ELF-1 (cell line): Measurements from ENCODE around the gene RBFOX2.
A peak's percentile ranks its signal among the peaks of the same experiment; 100 is the strongest.
"Not testable (repeated sequence)": the region's sequence is repeated elsewhere in the genome, so short reads cannot be mapped to it uniquely, and the experiment has no call there.

ENCODE experiments used
- DNase-seq: peaks from one replicate; pipeline ENCODE4 v3.0.0-alpha.2; 2016; ENCODE audit warnings: low read depth, low spot score

Gene RBFOX2

DNA sequence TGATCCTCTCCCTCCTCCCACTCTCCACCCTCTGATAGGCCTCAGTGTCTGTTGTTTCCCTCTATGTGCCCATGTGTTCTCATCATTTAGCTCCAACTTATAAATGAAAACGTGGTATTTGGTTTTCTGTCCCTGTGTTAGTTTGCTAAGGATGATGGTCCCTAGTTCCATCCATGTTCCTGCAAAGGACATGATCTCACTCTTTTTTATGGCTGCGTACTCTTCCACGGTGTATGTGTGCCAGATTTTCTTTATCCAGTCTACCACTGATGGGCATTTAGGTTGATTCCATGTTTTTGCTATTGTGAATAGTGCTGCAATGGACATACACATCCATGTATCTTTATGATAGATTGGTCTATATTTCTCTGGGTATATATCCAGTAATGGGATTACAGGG lies 15.9 kb upstream of the RBFOX2 start:
- DNase-seq = not testable (repeated sequence)

DNA sequence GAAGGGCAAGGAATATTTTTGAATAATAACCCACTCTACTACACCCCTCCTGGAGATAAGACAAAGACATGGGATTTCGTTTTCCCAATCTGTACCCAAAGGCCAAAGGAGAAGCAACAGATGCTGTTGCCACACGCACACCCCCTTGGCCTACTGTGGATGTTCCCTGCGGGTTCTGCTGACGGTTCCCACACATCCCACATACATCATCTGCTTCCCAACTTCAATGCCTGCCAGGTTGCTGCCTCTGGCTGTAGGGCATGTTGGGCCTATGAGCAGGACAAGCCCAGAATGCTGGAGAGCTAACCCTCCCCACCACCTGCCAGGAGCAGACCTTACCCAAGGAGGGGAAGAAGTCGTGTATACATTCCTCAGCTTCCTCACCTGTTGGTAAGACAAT lies 13.6 kb upstream of the RBFOX2 start:
- DNase-seq = no peak

DNA sequence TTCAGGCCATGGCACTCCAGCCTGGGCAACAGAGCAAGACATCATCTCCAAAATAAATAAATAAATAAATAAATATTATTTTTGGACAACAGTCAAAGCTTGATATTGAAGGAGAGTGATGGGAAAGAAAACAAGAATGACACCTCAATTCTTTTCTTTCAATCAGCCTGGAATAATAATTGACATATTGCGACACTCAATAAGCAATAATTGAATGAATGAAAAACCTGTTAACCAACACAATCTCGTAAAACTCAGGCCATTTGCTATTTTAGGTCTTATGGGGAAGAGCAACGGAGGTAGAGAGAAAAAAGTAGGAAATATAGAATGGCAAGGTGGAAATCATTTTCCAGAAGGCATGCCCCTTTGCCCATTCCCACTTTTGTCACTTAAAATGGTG lies 10.5 kb upstream of the RBFOX2 start:
- DNase-seq = no peak

DNA sequence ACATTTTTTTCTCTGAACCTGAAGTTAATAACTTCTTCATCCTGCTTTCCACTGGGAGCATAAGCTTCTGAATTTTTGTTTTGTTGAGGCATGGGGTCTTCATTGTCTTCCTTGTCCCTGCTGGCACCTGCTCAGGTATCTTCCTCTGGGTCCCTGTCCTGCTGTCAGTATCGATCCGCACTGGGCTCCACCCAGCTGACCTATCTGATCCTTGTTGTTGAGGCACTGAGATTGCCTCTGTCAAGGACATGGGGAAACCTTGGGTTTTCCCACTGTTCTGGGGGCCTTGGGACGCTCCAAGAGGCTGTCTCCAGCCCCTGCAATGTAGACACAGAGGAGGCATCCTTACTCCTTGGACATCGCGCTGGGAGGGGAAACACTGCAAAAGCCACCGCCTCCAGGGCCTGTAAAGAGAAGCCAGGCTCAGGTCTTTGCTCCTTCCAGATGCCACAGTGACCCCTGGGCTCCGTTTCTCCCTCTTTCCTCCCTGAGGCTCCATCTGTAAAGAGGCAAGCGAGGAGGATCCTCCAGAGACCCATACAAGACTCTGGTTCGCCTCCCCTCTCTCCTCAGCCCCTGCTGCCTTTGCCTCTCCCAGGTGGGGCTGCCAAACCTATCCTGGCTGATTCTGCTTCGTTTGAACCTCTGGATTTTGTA lies 8.6 kb upstream of the RBFOX2 start:
- DNase-seq = peak; percentile 53

DNA sequence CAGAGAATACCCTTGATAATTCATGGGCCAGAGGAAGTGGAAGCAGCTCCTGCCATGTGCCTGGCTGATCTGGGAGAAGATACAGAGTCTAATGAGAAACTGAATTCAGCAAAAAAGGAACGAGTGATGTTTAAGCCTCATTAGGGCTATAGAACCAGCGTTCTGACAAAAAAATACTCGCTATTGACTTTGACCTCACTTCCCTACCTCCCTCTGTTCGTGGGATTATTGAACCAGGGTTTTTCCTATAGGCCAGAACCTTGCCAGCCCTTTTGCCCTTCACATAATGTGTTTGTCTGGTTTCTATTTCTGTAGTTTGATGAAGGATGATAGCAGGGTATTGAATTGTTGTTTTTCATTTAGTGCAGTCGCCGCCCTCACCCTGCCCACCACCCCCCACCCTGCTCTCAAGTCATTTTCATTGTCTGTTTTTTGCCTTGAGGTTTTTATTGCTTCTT lies 7.6 kb upstream of the RBFOX2 start:
- no peak for DNase-seq

DNA sequence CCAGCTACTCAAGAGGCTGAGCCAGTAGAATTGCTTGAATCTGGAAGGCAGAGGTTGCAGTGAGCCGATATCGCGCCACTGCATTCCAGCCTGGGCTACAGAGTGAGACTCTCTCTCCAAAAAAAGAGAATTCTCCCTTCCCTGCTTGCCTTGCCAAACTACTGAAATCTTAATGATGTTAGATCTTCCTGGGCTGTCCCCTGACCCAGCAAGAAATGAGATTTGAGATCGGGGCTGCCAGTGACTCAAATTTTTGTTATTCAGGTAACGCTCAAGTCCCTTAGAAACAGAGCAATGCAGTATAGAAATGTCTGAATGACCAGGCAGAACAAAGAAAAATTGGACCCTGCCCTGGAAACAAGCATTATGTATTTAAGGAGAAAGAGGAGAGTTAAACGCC lies 4.0 kb upstream of the RBFOX2 start:
- DNase-seq = no peak

DNA sequence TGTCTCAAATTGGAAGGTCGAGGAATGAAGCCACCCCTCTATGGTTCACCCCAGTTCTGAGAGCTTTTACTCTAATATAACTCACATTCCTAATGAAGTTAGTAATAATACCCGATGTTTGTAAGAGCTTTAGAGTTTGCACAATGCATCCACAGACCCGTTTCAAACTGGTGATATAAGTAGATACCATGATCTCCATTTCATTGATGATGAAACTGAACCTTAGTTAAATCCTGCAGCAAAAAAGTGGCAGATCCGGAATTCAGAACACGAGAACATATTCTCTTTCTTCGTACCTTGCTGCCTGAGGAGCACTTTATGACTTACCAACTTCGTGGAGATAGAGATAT lies 757 bp upstream of the RBFOX2 start:
- no peak for DNase-seq

DNA sequence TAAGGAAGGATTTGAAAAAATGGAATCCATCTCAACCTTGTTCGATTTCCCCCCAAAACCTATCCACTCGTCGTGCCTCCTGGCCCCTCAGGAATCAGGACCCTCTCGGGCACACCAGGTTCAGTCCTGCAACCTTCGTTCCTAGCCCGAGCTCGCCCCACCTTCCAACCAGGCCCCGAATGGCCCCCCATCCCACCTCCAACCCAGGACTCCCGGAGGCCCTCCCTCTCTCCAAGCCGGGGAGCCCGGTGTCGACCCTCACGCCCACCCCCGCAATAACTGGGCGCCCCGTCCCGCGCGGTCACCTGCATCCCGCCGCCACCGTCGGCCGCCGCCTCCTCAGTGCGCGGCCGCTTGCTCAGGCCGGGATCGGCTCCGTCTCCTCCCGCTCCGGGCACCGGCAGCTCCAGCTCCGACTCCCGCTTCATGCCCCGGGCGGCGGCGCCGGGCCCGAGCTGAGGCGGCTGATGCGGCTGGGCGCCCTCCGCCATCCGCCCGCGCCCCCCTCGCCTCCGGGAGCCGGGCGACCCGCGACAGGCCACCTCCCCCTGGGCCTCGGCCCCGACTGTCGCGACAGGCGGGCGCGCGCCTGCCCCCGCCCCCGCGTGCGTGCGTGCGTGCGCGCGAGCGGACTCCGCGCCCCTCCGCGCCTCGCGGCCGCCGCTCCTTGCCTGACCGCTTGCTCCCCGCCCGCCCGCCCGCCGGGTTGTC lies 534 bp downstream of the RBFOX2 start:
- peak; percentile 50 for DNase-seq

DNA sequence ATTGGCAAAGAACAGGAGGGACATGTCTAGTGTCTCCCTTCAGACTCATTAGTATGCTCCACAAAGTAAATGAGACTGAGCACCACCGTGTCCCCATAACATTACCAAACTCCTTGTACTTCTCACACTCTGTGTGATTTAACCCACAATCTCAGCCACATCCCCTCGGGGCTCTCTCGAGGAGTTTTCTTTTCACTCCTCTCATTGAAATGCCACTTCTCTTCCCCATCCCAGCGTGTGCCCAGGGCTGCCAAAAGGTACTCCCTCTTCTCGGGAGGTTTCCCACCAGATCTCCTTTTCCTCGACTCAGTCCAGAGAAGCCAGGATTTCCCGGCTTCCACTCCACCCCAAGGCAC lies 1.1 kb downstream of the RBFOX2 start:
- DNase-seq = peak; percentile 25

DNA sequence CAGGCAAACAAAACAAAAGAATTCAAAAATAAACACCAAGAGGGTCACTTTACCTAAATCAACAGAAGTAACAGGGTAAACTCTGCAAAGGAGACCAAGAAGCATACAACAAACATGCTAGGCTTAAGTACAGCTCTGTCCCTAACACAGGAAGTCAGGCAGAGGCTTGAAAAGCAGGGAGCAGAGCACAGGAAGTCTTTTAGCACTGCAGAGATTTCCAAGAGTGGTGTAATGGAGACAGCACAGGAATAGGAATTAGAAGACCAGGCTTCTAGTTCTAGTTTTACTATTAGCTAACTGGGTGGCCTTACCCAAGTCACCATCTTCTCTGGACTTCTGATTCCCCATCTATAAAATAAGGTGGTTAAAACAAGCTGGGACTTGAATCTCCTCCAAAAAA lies 1.9 kb downstream of the RBFOX2 start:
- DNase-seq = peak; percentile 17

DNA sequence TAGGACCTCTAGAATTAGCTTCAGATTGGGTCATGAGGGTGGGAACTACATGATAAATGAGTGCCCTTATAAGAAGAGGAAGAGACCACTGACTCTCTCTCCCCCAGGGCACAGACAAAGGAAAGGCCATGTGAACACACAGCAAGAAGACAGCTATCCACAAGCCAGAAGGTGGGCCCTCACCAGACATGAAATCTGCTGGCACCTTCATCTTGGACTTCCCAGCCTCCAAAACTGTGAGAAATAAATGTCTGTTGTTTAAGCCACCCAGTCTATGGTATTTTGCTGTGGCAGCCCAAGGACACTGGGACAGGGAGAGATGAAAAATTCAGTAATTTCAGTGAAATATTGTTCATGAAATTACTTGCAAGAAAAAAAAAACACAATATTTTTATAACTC lies 5.9 kb downstream of the RBFOX2 start:
- DNase-seq = no peak

DNA sequence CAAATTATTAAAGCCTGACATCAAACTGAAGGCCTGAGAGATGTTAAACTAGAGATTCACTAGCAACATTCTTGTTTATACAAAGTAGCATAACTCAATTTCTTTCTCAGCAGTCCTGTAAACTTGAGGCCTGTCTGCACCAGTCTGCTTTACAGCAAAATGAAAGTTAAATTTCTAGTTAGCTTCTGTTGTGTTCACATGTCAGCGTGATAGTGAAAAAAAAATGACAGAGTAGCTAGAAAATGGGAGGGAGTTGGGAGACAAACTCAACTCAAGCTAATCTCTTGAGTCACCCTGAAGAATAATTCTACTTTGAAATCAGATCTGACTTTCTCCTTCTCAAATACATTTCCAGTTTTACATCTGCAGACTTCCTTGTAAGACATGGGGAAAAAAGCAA lies 6.5 kb downstream of the RBFOX2 start:
- no peak for DNase-seq

DNA sequence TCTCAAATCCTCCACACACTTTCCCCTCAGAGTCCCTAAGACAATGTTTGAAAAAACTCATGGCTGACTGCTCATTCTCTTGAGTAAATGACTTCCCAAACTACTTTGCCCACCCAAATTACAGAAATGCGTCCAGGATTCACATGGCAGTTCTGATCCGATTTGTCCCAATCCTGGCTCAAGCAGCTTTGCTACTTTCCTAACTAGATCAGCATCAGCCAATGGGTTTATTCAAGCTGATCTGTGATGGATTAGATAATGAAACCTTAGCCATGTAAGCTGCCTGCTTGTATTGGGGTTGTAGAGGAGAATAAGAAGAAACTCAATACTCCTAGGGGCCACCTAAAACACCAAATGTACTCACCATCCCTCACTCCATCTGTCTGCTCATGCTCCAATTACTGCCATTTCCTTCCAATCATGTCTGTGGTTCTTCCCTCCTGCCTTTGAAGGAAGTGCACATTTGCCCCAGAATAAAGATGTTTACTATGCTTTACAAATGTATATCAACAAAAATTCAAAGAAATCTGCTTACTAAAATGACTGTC lies 6.9 kb downstream of the RBFOX2 start:
- no peak for DNase-seq

DNA sequence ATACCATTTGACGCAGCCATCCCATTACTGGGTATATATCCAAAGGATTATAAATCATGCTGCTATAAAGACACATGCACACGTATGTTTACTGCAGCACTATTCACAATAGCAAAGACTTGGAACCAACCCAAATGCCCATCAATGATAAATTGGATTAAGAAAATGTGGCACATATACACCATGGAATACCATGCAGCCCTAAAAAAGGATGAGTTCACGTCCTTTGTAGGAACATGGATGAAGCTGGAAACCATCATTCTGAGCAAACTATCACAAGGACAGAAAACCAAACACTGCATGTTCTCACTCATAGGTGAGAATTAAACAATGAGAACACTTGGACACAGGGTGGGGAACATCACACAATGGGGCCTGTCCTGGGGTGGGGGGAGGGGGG lies 7.8 kb downstream of the RBFOX2 start:
- not testable (repeated sequence) for DNase-seq

DNA sequence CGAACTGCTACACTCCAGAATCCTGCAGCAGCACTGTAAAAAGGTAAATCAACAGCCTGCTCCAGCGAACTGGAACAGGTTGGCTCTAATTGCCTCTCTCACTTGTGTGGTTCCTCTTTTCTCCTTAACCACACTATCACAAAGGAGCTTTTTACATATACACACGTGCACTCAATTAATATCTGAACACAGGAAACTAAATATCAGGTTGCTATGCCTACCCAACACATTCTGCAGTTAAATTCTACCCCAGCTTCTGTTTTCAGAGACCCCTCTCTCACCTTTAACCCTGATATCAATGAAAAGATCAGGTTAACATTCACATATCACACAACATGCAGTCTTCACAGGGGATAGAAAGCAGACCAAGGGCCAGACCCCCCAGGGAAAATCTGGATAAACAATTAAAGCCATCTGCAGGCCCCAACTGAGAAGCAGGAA lies 11.0 kb downstream of the RBFOX2 start:
- DNase-seq = no peak

DNA sequence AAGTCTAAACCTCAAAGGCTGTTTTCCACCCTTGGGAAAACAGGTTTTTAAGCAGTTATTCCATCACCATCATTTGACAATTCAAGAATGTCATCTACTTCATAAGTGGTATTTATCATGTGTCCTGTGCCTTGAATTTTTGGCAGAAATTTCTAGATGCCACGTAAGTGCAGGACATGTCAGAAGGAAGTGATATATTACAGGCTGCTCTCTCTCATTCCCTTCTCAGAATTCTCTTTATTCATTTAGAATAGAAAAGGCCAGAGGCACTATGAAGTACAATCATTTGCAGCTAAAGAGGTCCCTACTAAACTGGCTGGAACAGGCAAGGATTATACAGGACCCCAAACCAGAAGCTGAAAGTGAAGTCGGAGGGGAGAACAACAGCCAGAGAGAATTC lies 11.9 kb downstream of the RBFOX2 start:
- DNase-seq = no peak

DNA sequence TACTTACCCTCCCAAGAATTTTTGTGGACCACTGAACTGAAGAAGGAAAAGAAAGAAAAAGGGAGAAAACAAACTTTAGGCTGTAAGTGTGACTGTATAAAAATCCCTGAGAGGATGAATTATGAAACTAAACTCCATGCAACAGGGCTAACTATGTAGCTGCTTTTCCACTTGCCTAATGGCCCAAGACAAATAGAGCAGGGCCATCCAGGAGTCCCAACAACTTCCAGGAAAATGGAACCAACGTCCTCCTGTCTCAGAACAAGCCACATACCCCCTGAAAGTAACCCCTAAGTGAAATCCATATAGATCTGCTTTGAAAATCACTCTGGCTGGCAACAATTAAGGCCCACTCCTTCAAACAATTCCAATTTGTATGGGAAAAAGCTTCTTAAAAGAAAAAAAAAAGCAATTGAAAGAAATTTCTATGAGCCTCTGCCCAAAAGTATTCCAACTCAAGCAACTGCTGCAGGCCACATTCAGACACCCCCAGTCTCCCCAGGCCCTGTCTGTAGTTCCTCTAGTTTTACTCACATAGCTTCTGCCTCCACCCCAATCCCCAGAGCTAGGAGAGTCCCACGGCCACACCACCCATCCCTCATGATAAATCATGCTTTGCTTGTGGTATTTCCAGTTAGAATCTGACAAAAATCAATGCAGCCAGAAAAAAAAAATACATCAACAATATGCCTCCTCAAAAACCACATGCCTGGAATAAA lies 12.7 kb downstream of the RBFOX2 start:
- no peak for DNase-seq

DNA sequence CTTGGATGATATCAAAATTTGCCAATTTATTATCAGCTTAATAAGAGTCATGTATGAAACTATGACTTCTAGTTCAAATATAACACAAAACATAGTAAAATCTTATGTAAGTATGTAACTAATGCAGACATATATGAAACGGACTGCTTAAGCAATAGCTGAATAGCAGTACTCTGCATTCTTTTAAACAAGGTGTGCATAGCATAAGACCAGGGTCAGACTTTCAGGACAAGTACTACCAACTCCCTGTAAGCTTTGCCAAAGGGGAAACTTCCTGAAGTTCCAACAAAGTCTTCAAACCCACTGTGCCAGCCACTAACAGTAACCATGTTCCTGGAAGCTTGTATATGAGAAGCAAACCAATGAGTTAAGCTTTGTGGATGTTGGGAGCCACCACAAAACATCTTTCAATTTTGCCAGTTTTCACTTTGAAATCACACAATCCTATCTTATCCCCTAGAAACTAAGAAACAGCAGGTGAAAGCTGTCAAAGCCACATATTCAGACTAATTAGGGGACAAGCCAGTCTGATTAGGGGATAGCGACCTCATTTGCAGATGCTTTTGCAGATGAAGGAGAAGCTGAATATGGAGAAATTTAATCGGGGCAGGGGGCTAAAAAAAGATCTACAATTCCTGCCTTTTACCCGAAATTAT lies 13.3 kb downstream of the RBFOX2 start:
- no peak for DNase-seq

DNA sequence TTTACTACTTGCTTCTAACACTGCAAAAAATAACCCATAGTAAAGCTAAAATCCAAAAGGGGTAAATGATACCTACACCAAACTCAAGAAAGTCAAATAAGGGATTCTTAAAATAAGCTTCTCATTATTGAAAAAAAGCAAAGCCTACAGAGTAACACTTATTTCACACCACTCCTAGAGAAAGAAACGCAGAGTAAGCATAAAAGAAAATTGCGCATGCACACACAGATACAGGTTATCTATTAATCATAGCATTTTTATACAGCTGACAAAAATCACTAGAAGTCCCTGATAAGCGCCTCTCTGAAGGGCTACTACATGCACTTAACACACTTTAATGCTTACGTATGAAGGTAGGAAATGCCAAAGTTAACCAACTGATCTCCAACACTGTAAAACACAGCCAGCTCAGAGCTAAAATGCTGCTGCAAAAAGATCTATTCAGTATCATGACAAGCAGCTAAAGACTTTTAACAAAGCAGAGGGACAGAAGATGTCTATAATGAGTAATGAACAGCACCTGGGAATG lies 14.0 kb downstream of the RBFOX2 start:
- no peak for DNase-seq

DNA sequence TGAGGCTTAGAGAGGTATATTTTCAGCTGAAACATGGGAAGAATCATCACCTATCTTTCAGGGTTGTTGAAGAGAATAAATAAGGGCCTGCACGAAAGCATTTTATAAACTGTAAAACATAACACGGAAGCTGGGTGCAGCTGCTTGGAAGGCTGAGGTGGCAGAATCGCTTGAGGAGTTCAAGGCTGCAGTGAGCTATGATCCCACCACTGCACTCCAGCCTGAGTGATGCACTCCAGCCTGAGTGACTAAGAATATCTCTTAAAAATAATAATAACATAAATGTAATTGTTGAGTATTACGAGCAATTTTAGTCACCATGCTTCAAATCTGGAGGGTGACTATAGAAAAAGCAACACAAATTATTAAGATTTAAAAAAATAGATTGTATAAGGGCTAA lies 16.3 kb downstream of the RBFOX2 start:
- no peak for DNase-seq

DNA sequence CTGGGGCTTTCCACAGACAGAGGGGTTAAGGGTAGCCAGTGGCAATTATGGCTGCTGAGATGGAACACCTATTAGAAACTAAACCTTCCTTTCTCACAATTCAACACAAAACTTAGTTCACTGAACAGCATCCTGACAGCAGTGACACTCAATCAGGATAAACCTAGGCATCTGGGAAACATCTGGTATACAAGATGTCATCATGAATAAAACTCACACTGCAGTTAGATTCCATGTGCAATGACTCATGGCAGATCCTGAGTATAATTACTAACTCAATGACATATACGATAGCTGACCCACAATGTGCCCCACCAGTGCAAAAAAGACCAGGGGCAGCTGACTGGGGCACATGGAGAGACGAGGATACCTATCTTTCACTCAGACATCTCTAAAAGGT lies 17.7 kb downstream of the RBFOX2 start:
- DNase-seq = no peak

DNA sequence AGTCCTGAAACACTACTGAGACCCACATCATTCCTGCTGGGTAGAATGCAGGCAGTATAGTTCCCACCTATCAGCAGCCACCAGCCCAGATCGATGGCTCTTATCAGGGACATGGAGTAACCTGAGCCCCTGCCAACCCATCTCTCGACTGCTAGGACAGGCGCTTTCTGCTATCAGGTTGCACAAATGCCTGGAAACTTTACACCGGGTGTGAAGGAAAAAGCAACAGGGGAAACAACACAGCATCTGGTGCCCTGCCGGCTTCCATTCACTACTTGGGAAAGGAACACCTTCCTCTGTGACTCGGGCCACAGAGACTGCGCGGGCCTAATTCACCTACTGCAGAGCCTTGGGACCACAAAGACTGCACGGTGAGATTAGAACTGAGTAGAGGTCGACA lies 18.5 kb downstream of the RBFOX2 start:
- peak; percentile 67 for DNase-seq
